ENCODE data around the gene KRTAP20-2.

DNA sequence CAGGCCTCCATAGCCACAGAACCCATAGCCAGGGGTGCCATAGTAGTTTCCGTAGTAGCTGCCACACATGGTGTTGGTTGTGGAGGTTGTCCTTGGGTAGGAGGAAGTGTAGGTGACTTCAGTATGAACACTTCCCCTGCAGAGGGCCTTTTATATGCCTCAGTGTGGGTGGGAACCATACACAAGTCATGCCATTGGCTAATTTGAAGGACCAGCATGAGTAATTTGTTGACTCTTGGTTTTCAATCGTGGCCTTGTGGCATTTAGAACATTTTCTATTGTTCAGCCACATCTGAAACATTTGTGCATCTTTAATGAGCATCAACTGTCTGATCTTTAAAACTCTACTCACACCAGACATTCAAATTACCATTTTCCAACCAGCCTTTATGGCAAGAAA is 21.2 kb upstream of the KRTAP20-2 start, which contains the start of gene KRTAP6-1:
- TF ChIP-seq, protein P1, sequence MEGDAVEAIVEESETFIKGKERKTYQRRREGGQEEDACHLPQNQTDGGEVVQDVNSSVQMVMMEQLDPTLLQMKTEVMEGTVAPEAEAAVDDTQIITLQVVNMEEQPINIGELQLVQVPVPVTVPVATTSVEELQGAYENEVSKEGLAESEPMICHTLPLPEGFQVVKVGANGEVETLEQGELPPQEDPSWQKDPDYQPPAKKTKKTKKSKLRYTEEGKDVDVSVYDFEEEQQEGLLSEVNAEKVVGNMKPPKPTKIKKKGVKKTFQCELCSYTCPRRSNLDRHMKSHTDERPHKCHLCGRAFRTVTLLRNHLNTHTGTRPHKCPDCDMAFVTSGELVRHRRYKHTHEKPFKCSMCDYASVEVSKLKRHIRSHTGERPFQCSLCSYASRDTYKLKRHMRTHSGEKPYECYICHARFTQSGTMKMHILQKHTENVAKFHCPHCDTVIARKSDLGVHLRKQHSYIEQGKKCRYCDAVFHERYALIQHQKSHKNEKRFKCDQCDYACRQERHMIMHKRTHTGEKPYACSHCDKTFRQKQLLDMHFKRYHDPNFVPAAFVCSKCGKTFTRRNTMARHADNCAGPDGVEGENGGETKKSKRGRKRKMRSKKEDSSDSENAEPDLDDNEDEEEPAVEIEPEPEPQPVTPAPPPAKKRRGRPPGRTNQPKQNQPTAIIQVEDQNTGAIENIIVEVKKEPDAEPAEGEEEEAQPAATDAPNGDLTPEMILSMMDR (IDR thresholded peaks at IDR 0.05) = no peak
- TF ChIP-seq POLR2A (IDR thresholded peaks at IDR 0.05) = no peak
